OCI-LY3 (cell line): ENCODE data around the gene CORO2B.

Experiments used
- EZH2phosphoT487 ChIP-seq: fragments of 200-600 bp; shearing (Covaris generic); IDR thresholded peaks from 2 replicates; pipeline ENCODE4 v1.6.1; 2018; ENCODE audit warnings: antibody characterized with exemption, mixed run types, low read depth
- TF ChIP-seq, protein P1 (sequence below): fragments of 200-600, 300-600 bp; sonication (generic); IDR thresholded peaks from 2 replicates; pipeline ENCODE4 v1.5.1; 2014; ENCODE audit warnings: antibody characterized with exemption, low read length, low read depth

DNA sequence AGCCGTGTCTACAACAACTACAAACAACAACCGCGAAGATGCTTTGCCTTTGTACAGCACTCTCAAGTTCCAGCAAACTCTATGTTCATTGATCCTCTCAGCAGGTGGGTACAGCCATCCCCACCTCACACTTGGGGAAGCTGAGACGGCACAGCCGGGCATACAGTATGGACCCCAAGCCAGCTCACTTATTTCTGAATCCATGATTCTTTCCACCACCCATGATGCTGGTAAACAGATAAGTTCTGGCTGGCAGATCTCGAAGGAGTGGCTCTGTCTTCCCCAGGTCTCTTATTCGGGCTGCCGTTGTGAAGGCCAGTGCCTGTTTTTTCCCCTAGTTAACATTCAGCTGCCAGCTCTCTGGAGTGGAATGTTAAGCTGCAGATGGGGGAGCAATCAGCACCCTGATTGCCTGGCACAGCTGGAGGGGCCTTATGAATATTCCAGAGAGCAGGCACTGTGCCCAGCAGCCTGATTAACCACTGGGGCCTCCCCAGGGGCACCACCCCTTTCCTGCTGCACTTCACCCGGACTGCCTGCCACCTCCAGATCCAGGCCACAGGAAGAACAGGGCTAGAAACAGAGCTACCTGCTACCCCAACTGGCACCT, 73.2 kb downstream of the CORO2B start:
- TF ChIP-seq, protein P1, sequence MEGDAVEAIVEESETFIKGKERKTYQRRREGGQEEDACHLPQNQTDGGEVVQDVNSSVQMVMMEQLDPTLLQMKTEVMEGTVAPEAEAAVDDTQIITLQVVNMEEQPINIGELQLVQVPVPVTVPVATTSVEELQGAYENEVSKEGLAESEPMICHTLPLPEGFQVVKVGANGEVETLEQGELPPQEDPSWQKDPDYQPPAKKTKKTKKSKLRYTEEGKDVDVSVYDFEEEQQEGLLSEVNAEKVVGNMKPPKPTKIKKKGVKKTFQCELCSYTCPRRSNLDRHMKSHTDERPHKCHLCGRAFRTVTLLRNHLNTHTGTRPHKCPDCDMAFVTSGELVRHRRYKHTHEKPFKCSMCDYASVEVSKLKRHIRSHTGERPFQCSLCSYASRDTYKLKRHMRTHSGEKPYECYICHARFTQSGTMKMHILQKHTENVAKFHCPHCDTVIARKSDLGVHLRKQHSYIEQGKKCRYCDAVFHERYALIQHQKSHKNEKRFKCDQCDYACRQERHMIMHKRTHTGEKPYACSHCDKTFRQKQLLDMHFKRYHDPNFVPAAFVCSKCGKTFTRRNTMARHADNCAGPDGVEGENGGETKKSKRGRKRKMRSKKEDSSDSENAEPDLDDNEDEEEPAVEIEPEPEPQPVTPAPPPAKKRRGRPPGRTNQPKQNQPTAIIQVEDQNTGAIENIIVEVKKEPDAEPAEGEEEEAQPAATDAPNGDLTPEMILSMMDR, result no peak
- TF ChIP-seq EZH2phosphoT487, result no peak
